CD4-positive, alpha-beta T cell treated with Interleukin-1 beta for 1 hour (primary cell): Measurements from ENCODE around the gene CHD2.
A peak's percentile ranks its signal among the peaks of the same experiment; 100 is the strongest.
"Not testable (repeated sequence)": the region's sequence is repeated elsewhere in the genome, so short reads cannot be mapped to it uniquely, and the experiment has no call there.

Experiments used
- DNase-seq, 2 donors: peaks; one replicate each; pipeline ENCODE4 v3.0.0-alpha.2; 2020 to 2022

The CHD2 gene

GRCh38 chr15:93024293-93024692 is 124.2 kb downstream of the CHD2 start:
- no peak for DNase-seq

GRCh38 chr15:93024716-93025624 is 124.8 kb downstream of the CHD2 start:
- DNase-seq: no peak

DNA sequence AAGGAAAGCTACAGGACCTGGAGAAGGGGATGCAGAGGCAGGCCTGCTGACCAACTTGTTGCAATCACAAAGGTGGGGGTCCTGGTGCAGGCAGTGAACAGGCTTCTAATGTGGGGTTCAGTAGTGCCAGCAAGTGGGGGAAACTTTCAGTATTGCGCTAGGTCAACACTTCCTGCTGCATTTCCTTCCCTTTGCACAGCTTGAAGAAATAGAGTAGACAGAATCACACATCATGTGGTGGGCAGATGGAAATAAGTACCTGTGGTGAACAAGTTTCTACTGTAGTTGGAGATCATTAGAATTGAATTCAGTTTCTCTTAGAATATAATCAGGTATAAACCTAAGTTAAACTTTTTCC is 125.5 kb downstream of the CHD2 start:
- no peak for DNase-seq

- no peak for DNase-seq
Measured at GRCh38 chr15:93026380-93026817, 126.3 kb downstream of the CHD2 start.

- no peak for DNase-seq
Measured at GRCh38 chr15:93027413-93027812, 127.3 kb downstream of the CHD2 start.

- no peak for DNase-seq
Measured at GRCh38 chr15:93028111-93028631, 128.0 kb downstream of the CHD2 start.

DNA sequence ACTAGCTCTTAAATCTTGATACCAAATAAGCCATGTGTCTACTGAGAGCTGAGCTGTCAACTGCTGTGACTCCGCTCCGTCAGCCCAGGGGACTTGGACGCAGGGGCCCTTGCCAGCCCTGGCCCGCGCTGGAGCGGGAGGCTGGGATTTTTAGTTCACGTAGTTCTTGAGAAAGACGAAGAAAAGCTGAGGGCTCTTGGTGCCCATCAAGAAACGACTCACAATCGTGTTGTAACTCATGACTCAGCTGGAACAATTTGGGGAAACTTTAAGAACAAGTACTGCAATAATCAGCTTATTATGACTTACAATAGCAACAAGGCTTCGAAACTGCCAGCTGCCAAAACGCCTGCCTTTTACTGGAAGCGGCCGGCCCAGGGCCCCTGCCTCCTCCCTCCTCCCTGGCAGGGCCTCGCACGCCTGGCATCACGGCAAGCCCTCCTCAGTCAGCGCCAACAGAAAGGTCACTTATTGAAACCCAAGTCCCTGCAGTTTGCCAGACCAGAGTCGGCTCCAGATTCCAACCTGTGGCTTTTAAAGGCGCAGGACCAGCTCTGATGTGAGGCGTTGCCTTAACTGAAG is 128.6 kb downstream of the CHD2 start:
- DNase-seq: peak in 1 of 2 donors; percentile 38

GRCh38 chr15:93029214-93029835 is 129.2 kb downstream of the CHD2 start:
- DNase-seq: no peak

GRCh38 chr15:93029836-93030429 is 129.8 kb downstream of the CHD2 start:
- DNase-seq: no peak

- peak; percentile 60 to 71 for DNase-seq
Measured at GRCh38 chr15:93030430-93031102, 130.4 kb downstream of the CHD2 start.

- no peak for DNase-seq
Measured at GRCh38 chr15:93031103-93031464, 131.0 kb downstream of the CHD2 start.

DNA sequence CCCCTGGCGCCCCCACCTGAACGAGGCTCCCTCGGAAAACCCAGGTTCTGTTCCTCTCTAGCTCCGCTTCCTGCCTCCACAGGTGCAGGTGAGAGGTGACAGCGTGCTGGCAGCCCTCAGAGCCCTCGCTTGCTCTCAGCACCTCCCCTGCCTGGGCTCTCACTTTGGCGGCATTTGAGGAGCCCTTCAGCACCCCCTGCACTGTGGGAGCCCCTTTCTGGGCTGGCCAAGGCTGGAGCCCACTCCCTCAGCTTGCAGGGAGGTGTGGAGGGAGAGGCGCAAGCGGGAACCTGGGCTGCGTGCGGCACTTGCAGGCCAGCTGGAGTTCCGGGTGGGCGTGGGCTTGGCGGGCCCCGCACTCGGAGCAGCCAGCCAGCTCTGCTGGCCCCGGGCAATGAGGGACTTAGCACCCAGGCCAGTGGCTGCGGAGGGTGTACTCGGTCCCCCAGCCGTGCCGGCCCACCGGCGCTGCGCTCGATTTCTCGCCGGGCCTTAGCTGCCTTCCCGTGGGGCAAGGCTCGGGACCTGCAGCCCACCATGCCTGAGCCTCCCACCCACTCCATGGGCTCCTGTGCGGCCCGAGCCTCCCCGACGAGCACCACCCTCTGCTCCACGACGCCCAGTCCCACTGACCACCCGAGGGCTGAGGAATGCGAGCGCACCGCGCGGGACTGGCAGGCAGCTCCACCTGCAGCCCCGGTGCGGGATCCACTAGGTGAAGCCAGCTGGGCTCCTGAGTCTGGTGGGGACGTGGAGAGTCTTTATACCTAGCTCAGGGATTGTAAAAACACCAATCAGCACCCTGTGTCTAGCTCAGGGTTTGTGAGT is 131.6 kb downstream of the CHD2 start:
- not testable (repeated sequence) for DNase-seq

GRCh38 chr15:93032515-93033206 is 132.5 kb downstream of the CHD2 start:
- not testable (repeated sequence) for DNase-seq

DNA sequence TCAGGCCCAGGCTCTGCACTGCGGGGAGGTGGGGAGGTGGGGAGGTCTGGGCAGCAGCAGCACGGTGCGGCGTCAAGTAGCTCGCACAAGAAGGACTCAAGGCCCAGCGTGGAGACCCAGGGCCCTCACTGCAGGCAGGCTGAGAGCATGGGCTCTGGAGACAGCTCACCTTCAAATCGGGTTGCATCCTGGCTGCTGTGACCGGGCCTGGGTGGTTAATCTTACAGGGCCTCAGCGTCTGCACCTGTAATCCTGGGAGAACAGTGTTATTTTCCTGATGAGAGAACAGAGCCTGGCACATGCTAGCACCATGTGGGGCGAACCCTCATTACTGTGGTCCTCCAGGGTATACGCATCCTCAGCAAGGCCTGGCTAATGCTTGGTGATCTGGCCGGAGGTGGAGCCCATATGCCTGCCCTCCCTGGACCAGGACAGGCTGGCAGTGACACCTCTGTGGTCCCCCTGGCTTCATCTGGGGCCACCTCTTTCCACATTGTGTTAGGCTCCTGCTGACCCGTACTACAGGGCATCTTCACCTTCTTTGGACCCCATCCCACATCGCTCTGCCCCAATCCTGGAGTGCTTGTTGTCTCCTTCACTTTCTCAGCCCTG is 133.4 kb downstream of the CHD2 start:
- no peak for DNase-seq

GRCh38 chr15:93034512-93034911 is 134.4 kb downstream of the CHD2 start:
- no peak for DNase-seq

DNA sequence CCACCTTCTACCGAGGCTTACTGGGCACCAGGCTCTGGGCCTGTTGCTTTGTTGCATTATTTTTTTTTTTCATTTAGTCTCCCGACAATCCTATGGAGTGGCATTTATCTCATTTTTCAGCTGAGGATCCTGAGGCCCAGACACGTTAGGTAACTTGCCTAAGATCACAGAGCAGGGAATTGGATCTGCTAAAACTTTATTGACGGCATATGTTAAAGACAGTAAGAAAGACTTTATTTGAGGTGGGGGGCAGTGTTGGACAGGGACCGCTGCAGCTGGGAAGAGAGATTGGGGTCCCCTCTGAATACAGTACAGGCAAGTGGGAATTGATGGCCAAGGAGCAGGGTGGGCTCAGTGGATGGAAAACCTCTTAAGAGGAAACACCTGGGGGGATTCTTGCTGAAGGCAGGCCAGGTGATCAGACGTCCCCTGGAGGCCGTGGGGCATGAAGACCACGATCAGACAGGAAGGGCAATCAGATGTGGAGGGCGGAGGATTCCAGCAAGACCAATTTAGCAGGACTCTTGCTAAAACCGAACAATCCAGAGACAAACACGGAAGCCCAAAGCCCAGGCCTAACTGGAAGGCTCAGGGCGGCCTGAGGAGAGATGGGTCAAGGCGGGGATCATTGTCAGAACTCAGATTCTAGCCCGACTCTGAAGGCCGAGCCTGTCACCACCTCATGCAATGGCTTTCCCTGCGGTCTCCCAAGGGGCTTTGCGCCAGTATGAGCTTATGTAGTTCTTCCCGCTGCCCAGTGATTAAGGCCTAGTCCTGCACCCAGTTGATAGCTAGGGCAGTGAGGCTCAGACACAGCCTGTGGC is 135.2 kb downstream of the CHD2 start:
- DNase-seq: no peak

DNA sequence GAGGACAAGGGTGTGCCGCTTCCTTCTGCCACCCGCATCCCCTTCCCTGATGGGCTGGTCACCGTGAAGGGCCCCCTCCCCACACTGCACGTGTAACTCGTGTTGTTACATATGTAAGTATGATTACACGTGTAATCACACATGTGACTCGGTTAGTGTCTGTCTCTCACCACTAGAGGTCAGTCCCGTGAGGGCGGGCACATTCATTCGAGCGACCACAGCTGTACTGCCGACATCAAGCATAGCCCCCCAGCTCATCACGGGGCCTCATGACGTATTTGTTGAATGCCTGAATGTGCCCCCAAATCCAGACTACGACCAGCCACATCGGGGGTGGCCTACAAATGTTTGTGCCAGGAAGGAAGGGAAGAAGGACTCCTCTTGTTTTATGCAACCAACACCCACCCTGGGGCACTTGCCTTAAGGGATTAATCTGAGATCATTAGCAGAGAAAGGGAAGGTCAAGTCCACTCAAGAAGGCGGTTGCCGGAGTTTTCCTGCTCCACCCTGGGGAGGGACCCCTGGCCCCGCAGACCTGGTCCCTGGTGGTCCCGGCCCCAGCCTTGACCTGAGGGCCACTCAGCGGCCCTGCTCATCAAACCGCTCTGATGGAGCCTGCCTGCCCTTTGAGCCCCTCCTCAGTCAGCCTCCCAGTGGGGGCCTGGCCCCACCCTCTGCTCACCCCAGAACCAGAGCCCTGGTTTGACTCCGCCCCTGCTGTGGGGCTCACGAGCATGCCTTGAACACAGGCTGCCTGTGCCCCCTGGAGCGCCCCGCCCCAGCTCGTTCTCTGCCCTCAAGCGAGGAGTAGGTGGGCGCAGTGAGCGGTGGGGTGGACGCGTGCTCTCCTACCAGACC is 136.1 kb downstream of the CHD2 start:
- peak; percentile 49 to 55 for DNase-seq

DNA sequence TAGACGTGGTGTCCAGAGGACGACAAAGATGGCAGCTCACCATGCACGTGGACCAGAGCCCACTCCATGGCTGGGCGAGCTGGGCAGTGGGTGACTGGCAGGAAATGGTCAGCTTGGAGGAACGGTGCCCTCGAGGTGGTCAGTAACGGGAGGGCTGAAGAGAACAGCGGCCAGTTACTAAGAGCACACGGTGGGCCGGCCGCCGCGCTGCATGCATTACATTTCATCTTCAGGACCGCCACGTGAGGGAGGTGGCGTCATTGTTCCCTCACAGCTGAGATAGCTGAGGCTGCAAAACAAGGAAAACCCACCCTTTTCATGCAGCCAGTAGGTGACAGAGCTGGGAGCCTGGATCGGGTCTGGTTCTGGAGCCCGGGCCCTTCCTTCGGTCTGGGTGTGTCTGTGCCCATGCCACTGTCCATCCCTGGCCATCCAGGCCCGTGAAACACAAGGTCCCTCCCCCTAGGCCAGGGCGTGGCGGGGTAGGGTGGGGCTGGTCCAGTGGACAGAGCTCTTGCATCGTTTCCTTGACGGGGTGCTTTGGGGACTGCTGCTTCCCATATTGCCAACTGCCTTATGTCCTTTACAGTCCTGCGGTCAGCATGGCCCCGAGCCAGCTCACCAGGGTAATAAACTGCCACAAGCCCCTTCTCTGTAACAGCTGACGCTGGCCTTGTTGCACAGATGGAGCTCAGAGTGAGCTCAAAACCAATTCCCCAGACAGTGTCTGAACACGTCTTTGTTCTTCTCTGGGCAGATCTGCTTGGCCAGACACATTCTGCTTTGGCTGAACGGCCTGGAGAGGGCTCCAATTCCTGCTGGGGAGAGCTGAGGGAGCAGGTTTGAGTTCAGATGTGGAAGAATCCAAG is 137.1 kb downstream of the CHD2 start:
- DNase-seq: peak in 1 of 2 donors; percentile 47
